Breast epithelium (tissue), 4 donors: ENCODE data around the gene NOPCHAP1. TPM values are rescaled to one million over a fixed set of nuclear protein-coding genes. Genes with fewer than 3 reads are reported as not detected.

ENCODE experiments used
- DNase-seq, 2 donors: peaks; one replicate each; pipeline ENCODE4 v3.0.0-alpha.2; 2019; ENCODE audit warnings: low spot score in 2 of 2
- H3K27ac ChIP-seq, 2 donors: fragments of 200-600 bp; sonication (generic) in 1 of 2; one replicate each; pipeline ENCODE4 v1.5.1; 2016 to 2019; ENCODE audit warnings: mild to moderate bottlenecking in 1 of 2
- H3K27me3 ChIP-seq, 2 donors: fragments of 200-600 bp; sonication (generic) in 1 of 2; one replicate each; pipeline versions ENCODE4 v1.5.1 to v1.6.0; 2017 to 2019; ENCODE audit warnings: control low read depth in 1 of 2, mild to moderate bottlenecking in 1 of 2
- H3K36me3 ChIP-seq: fragments of 200-600 bp; one replicate; pipeline ENCODE4 v1.5.1; 2019
- H3K4me1 ChIP-seq, 2 donors: fragments of 200-600 bp; sonication (generic); one replicate each; pipeline ENCODE4 v1.5.1; 2016 to 2019; ENCODE audit warnings: control low read depth in 1 of 2
- H3K4me3 ChIP-seq, 3 donors: fragments of 200-600 bp; sonication (generic); 1 replicate in 2 of 3; 2 replicates in 1 of 3; pipeline ENCODE4 v1.5.1; 2016 to 2019; ENCODE audit warnings: mild to moderate bottlenecking in 3 of 3, moderate library complexity in 2 of 3
- H3K9me3 ChIP-seq, 2 donors: fragments of 200-600 bp; sonication (generic) in 1 of 2; one replicate each; pipeline ENCODE4 v1.5.1; 2016 to 2019; ENCODE audit warnings: control low read depth in 1 of 2
- POLR2A ChIP-seq: fragments of 450-650 bp; IDR thresholded peaks from one replicate; pipeline ENCODE4 v1.6.1; 2016; ENCODE audit warnings: antibody characterized with exemption, mild to moderate bottlenecking, moderate library complexity
- POLR2AphosphoS5 ChIP-seq, 3 donors: sonication (generic); formaldehyde crosslinking; IDR thresholded peaks; one replicate each; pipeline ENCODE4 v1.6.1; 2017; ENCODE audit warnings: antibody characterized with exemption in 3 of 3
- intact Hi-C: fragments of 100-400 bp; cut with DNase I; formaldehyde crosslinking; loops from one replicate; pipeline ENCODE4 v1.15.1; 2023; ENCODE audit warnings: low total_unique reads
- total RNA-seq, 3 donors: library from RNA; depleted of rRNA; stranded (reverse); fragments of >200 nt; gene quantifications; one replicate each; pipeline ENCODE4 v1.1.0, GENCODE V29; 2016
- TF ChIP-seq, protein P1 (sequence below), 3 donors: fragments of 450-650 bp; IDR thresholded peaks; one replicate each; pipeline ENCODE4 v1.5.1; 2016 to 2017; ENCODE audit warnings: antibody characterized with exemption in 3 of 3, mild to moderate bottlenecking in 3 of 3, moderate library complexity in 3 of 3

Gene NOPCHAP1
- total RNA-seq, 3 donors from 2014 or later, result 5.3 to 9.8 (median 6.4) TPM

DNA sequence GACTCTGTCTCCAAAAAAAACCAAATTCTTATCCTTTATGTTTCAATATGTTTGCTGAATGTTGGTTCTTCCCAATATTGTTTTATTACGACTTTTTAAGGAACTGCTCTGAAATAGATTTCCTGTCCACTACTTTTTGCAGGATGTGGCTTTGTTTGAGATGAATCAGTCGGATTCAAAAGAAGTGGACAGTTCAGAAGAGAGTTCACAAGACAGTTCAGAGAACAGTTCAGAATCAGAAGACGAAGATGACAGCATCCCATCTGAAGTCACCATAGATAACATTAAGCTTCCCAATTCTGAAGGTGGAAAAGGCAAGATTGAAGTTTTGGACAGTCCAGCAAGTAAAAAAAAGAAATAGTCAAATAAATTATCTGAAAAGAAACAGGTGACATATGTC is 8.2 kb downstream of the NOPCHAP1 start:
- Histone ChIP-seq H3K36me3 (no peaks in the 10 kb centered on the region), H3K27me3 (no peaks in the 10 kb centered on the region)
- DNase-seq, result no peak

DNA sequence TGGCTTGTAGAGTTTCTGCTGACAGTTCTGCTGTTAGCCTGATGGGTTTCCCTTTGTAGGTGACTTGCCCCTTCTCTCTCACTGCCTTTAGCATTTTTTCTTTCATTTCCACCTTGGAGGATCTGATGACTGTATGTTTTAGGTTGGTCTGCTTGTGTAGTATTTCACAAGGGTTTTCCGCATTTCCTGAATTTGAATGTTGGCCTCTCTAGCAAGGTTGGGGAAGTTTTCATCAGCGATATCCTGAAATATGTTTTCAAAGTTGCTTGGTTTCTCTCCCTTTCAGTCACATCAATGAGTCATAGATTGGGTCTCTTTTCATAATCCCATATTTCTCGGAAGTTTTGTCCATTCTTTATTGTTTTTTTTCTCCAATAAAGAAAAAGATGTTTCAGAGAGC is 11.4 kb downstream of the NOPCHAP1 start:
- Histone ChIP-seq H3K36me3 (no peaks in the 10 kb centered on the region), H3K27me3 (no peaks in the 10 kb centered on the region), H3K27ac (no peak overlapping the region), H3K4me1 (no peaks in the 10 kb centered on the region), H3K9me3 (no peaks in the 10 kb centered on the region), H3K4me3 (no peak overlapping the region)
- no peak for DNase-seq
- no peak for TF ChIP-seq POLR2AphosphoS5 (IDR thresholded peaks at IDR 0.05)
- no peak for TF ChIP-seq POLR2A
- TF ChIP-seq, protein P1, sequence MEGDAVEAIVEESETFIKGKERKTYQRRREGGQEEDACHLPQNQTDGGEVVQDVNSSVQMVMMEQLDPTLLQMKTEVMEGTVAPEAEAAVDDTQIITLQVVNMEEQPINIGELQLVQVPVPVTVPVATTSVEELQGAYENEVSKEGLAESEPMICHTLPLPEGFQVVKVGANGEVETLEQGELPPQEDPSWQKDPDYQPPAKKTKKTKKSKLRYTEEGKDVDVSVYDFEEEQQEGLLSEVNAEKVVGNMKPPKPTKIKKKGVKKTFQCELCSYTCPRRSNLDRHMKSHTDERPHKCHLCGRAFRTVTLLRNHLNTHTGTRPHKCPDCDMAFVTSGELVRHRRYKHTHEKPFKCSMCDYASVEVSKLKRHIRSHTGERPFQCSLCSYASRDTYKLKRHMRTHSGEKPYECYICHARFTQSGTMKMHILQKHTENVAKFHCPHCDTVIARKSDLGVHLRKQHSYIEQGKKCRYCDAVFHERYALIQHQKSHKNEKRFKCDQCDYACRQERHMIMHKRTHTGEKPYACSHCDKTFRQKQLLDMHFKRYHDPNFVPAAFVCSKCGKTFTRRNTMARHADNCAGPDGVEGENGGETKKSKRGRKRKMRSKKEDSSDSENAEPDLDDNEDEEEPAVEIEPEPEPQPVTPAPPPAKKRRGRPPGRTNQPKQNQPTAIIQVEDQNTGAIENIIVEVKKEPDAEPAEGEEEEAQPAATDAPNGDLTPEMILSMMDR (IDR thresholded peaks at IDR 0.05), result no peak
- intact Hi-C loops, result no loop called here

More for the DNA sequence above, 8.2 kb downstream of the NOPCHAP1 start:
- no peaks in the 10 kb centered on the region for H3K4me1 ChIP-seq
- no peak overlapping the region for H3K4me3 ChIP-seq
- intact Hi-C loops, result no loop called here
- no peak overlapping the region for H3K27ac ChIP-seq
- H3K9me3 ChIP-seq, result no peaks in the 10 kb centered on the region
- no peak for TF ChIP-seq POLR2AphosphoS5 (IDR thresholded peaks at IDR 0.05)

DNA sequence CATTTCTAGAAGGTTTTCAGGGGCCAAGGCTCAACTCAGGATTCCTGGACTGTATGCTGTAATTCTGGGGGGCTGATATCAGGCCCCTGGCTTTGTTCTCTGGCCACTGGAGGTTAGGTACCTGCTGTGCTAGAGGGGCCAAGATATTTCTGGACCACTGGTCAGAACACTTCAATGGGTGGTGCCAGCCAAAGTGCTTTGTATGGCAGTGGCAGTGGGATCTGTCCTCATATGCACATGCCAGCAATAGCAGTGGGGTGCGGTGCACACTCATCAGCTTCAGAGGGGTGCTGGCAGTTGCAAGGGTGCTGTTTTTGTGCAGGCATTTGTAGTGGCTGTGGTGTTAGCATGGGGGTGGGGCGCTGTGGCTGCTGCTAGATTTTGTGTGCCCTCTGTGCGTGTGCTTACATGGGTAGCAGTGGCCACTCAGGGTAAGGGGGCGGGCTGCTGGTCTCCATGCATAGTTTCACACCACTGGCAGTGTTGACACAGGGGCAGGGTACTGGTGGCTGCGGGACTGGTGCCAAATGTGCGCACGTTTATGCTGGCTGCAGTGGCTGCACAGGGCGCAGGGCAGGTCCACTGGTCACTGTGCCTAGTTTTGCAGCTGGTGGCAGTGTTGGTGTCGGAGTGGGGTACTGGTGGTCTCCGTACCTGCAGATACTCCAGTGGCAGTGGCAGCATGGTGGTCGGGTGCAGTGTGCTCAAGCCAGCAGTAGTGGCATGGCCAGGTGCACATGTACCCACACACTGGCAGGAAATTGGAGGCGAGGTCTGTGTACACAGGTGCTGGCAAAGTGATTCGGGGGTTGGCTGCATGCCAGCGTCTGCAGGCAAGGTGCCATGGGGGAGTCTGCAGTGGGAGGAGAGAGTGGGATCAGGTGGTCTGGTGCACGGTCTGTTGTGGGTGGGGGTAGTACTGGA is 12.6 kb downstream of the NOPCHAP1 start:
- intact Hi-C loops, result no loop called here
- no peaks in the 10 kb centered on the region for H3K9me3 ChIP-seq
- H3K36me3 ChIP-seq, result no peaks in the 10 kb centered on the region
- no peaks in the 10 kb centered on the region for H3K4me1 ChIP-seq
- no peaks in the 10 kb centered on the region for H3K27me3 ChIP-seq
- H3K4me3 ChIP-seq, result no peak overlapping the region
- TF ChIP-seq POLR2AphosphoS5 (IDR thresholded peaks at IDR 0.05) (no peak), POLR2A (no peak)
- TF ChIP-seq, protein P1 (IDR thresholded peaks at IDR 0.05), result no peak
- no peak for DNase-seq
- H3K27ac ChIP-seq, result no peak overlapping the region

DNA sequence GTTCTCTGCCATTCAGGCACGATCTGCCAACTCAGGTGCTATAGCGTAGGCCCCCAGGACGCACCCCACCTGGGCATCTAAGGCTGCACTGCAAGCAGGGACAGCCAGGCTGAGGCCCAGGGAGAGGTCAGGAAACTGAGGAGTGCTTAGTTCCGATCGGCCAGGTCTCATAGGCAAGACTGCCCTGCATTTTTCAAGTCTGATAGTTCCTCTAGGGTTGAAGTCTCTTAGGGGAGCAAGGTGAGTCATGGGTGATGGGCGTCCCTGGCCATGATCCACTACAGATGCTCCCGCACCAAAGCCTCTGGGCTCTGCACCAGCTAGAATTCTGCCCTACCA is 13.2 kb downstream of the NOPCHAP1 start:
- no peak overlapping the region for H3K4me3 ChIP-seq
- no peaks in the 10 kb centered on the region for H3K27me3 ChIP-seq
- intact Hi-C loops, result no loop called here
- H3K36me3 ChIP-seq, result no peaks in the 10 kb centered on the region
- no peak for TF ChIP-seq POLR2AphosphoS5 (IDR thresholded peaks at IDR 0.05)
- TF ChIP-seq, protein P1 (IDR thresholded peaks at IDR 0.05), result no peak
- TF ChIP-seq POLR2A, result no peak
- H3K27ac ChIP-seq, result no peak overlapping the region
- DNase-seq, result no peak
- no peaks in the 10 kb centered on the region for H3K9me3 ChIP-seq
- no peaks in the 10 kb centered on the region for H3K4me1 ChIP-seq

DNA sequence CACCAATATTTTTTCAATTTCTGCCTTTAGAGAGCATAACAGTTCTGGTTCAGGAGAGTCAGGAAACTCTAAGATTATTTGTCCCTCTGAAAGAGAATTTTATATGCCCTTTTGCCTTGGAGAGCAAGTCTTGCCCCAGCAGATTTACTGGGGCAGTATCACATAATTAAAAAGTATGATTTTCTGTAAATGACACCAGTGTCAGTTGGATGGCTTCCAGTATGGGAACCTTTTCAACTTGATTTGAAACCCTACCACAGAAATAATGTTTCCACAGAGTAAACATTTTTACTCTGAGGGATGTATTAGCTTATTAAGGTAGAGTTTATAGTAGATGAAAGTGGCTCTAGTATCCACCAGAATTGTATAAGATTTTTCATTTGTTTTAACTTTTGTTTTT is 15.4 kb downstream of the NOPCHAP1 start:
- H3K36me3 ChIP-seq, result no peaks in the 10 kb centered on the region

More for the DNA sequence above, 15.4 kb downstream of the NOPCHAP1 start:
- intact Hi-C loops, result no loop called here
- Histone ChIP-seq H3K27me3 (no peaks in the 10 kb centered on the region), H3K9me3 (no peaks in the 10 kb centered on the region), H3K4me3 (no peak overlapping the region), H3K4me1 (no peaks in the 10 kb centered on the region), H3K27ac (no peak overlapping the region)
- TF ChIP-seq POLR2AphosphoS5 (IDR thresholded peaks at IDR 0.05), result no peak
- TF ChIP-seq, protein P1 (IDR thresholded peaks at IDR 0.05), result no peak
- TF ChIP-seq POLR2A, result no peak
- no peak for DNase-seq
